GM19467 (cell line): ENCODE measurements around the gene TNFRSF11A.

Experiments
- ATAC-seq: cut with Tn5 transposase; IDR thresholded peaks from one replicate; pipeline ENCODE4 v1.9.1; 2021; ENCODE audit warnings: mild to moderate bottlenecking, moderate library complexity; ENCODE audit not compliant: unreplicated experiment

TNFRSF11A gene

GRCh38 chr18:62377131-62377807 lies 52.2 kb downstream of the TNFRSF11A start:
- ATAC-seq = no peak

GRCh38 chr18:62379051-62379450 lies 53.9 kb downstream of the TNFRSF11A start:
- ATAC-seq = no peak

GRCh38 chr18:62381373-62381772 lies 56.3 kb downstream of the TNFRSF11A start:
- ATAC-seq = no peak

GRCh38 chr18:62384068-62384467 lies 59.0 kb downstream of the TNFRSF11A start:
- ATAC-seq = no peak

GRCh38 chr18:62384610-62385097 lies 59.5 kb downstream of the TNFRSF11A start:
- ATAC-seq = no peak

GRCh38 chr18:62386091-62386490 lies 61.0 kb downstream of the TNFRSF11A start:
- no peak for ATAC-seq

GRCh38 chr18:62386601-62387000 lies 61.5 kb downstream of the TNFRSF11A start:
- ATAC-seq = no peak

GRCh38 chr18:62387257-62387656 lies 62.1 kb downstream of the TNFRSF11A start:
- no peak for ATAC-seq

- ATAC-seq = no peak
Measured at GRCh38 chr18:62388855-62389760, 64.0 kb downstream of the TNFRSF11A start.

- ATAC-seq = no peak
Measured at GRCh38 chr18:62389761-62390481, 64.8 kb downstream of the TNFRSF11A start.

GRCh38 chr18:62394006-62394763 lies 69.1 kb downstream of the TNFRSF11A start:
- ATAC-seq = no peak

- no peak for ATAC-seq
Measured at GRCh38 chr18:62396381-62396780, 71.3 kb downstream of the TNFRSF11A start.

- ATAC-seq = no peak
Measured at GRCh38 chr18:62396967-62397366, 71.9 kb downstream of the TNFRSF11A start.

GRCh38 chr18:62398291-62398690 lies 73.2 kb downstream of the TNFRSF11A start:
- ATAC-seq = no peak

- no peak for ATAC-seq
Measured at GRCh38 chr18:62399276-62399675, 74.2 kb downstream of the TNFRSF11A start.

GRCh38 chr18:62399781-62400308 lies 74.7 kb downstream of the TNFRSF11A start:
- no peak for ATAC-seq

GRCh38 chr18:62400916-62401315 lies 75.8 kb downstream of the TNFRSF11A start:
- ATAC-seq = no peak

- no peak for ATAC-seq
Measured at GRCh38 chr18:62402342-62402948, 77.3 kb downstream of the TNFRSF11A start.

- ATAC-seq = no peak
Measured at GRCh38 chr18:62403120-62403519, 78.0 kb downstream of the TNFRSF11A start.

GRCh38 chr18:62404881-62405280 lies 79.8 kb downstream of the TNFRSF11A start:
- ATAC-seq = no peak
